Measurements from ENCODE around the gene KDM4F.

The KDM4F gene

DNA sequence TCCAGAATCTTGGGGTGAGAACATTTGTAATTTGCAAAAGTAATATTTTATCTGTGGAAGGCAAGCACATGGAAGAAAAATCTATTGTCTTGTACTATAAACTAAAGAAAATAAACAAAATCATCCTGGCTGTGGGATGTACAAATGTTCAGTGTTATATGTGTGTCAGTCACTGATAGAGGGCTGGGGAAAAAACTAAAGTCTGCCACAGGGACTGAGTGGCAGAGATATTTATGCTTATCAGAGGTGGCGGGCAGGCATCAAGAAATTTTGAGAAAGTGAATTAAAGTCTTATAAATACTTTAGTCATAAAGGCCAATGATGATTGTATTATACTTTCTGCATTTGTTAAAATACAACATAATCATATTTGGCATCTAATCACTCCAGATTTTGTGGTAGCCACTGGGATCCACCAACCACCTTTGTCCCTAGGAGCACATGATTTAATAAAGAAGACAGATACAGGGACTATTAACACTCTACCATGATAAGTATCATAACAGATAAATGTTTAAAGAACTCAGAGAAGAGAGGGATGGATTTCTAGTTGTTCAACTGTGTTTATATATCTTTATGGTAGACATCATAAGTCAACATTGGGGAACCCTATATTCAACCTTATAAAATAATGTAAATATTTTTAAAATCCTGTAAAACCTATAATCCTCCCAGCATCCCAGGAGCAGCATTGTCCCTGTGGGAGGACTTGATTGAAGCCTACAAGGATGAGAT, 37.8 kb downstream of the KDM4F start:
- TF ChIP-seq ZFP3 (CRISPR knock-in tag; IDR thresholded peaks at IDR 0.05): no peak
- no peak for TF ChIP-seq RARB (CRISPR knock-in tag; IDR thresholded peaks at IDR 0.05)
- TF ChIP-seq ZNF8 (CRISPR knock-in tag; IDR thresholded peaks at IDR 0.05): no peak
- no peak for TF ChIP-seq ARNTL (CRISPR knock-in tag; IDR thresholded peaks at IDR 0.05; ENCODE audit: borderline replicate concordance, low read depth)
- no peak for TF ChIP-seq PPARA (CRISPR knock-in tag; IDR thresholded peaks at IDR 0.05; ENCODE audit: borderline replicate concordance)
- no peak for TF ChIP-seq PATZ1 (CRISPR knock-in tag; IDR thresholded peaks at IDR 0.05; ENCODE audit: borderline replicate concordance)
- TF ChIP-seq, protein P1, sequence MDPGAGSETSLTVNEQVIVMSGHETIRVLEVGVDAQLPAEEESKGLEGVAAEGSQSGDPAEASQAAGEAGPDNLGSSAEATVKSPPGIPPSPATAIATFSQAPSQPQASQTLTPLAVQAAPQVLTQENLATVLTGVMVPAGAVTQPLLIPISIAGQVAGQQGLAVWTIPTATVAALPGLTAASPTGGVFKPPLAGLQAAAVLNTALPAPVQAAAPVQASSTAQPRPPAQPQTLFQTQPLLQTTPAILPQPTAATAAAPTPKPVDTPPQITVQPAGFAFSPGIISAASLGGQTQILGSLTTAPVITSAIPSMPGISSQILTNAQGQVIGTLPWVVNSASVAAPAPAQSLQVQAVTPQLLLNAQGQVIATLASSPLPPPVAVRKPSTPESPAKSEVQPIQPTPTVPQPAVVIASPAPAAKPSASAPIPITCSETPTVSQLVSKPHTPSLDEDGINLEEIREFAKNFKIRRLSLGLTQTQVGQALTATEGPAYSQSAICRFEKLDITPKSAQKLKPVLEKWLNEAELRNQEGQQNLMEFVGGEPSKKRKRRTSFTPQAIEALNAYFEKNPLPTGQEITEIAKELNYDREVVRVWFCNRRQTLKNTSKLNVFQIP (CRISPR knock-in tag; IDR thresholded peaks at IDR 0.05; ENCODE audit: borderline replicate concordance, low read depth): no peak
- TF ChIP-seq ESRRG (CRISPR knock-in tag; IDR thresholded peaks at IDR 0.05): no peak
- no peak for TF ChIP-seq BACH2 (CRISPR knock-in tag; IDR thresholded peaks at IDR 0.05; ENCODE audit: borderline replicate concordance)
- TF ChIP-seq GLIS3 (CRISPR knock-in tag; IDR thresholded peaks at IDR 0.05): no peak
- no peak for TF ChIP-seq TCF4 (CRISPR knock-in tag; IDR thresholded peaks at IDR 0.05; ENCODE audit: borderline replicate concordance)
- TF ChIP-seq CSDC2 (CRISPR knock-in tag; IDR thresholded peaks at IDR 0.05): no peak
- TF ChIP-seq ZFP30 (CRISPR knock-in tag; IDR thresholded peaks at IDR 0.05): no peak
- TF ChIP-seq ISL1 (CRISPR knock-in tag; IDR thresholded peaks at IDR 0.05): no peak
- TF ChIP-seq, protein P2, sequence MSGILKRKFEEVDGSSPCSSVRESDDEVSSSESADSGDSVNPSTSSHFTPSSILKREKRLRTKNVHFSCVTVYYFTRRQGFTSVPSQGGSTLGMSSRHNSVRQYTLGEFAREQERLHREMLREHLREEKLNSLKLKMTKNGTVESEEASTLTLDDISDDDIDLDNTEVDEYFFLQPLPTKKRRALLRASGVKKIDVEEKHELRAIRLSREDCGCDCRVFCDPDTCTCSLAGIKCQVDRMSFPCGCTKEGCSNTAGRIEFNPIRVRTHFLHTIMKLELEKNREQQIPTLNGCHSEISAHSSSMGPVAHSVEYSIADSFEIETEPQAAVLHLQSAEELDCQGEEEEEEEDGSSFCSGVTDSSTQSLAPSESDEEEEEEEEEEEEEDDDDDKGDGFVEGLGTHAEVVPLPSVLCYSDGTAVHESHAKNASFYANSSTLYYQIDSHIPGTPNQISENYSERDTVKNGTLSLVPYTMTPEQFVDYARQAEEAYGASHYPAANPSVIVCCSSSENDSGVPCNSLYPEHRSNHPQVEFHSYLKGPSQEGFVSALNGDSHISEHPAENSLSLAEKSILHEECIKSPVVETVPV (CRISPR knock-in tag; IDR thresholded peaks at IDR 0.05): no peak
- TF ChIP-seq ZC3H10 (CRISPR knock-in tag; IDR thresholded peaks at IDR 0.05): no peak
- no peak for TF ChIP-seq TSHZ2 (CRISPR knock-in tag; IDR thresholded peaks at IDR 0.05)
- no peak for TF ChIP-seq CREB5 (CRISPR knock-in tag; IDR thresholded peaks at IDR 0.05; ENCODE audit: low read depth)
- no peak for ATAC-seq

DNA sequence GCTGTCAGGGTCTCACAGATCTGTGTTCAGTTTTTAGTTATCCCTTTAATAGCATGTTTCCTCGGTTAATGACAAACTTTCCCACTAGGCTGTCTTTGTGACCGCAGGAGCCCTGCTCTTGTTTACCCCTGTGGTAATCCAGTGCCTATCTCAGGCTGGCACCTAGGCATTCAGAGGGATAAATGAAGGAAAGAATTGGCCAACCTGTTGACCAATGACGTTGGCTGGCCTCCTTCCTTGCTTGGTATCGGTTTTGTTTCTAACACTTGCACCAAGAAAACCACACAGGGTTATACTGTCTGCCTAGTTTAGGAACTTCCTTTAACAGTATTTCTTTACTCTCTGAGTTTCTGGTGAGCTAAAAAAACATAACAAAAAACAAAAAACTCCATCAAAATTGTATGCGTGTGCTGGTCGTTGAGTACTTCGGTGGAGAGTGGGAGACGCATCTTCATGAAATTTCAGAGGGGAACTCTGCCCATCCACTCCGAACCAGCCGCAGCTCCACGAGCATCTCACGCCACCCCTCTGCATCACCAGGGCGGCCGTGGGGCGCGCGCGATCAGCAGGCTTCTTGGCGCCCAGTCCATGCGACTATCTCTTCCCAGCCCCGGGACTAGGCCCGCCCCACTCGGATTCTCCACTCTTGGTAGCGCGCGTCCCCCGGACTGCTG, 39.9 kb downstream of the KDM4F start:
- ATAC-seq: peak; percentile 47
- TF ChIP-seq ZC3H10 (CRISPR knock-in tag; IDR thresholded peaks at IDR 0.05): no peak
- no peak for TF ChIP-seq ZNF8 (CRISPR knock-in tag; IDR thresholded peaks at IDR 0.05)
- no peak for TF ChIP-seq ZNF70 (CRISPR knock-in tag; IDR thresholded peaks at IDR 0.05)
- TF ChIP-seq PATZ1 (CRISPR knock-in tag; IDR thresholded peaks at IDR 0.05; ENCODE audit: borderline replicate concordance): no peak
- TF ChIP-seq CREB5 (CRISPR knock-in tag; IDR thresholded peaks at IDR 0.05; ENCODE audit: low read depth): no peak
- TF ChIP-seq, protein P1 (CRISPR knock-in tag; IDR thresholded peaks at IDR 0.05; ENCODE audit: borderline replicate concordance, low read depth): no peak
- no peak for TF ChIP-seq RARB (CRISPR knock-in tag; IDR thresholded peaks at IDR 0.05)
- no peak for TF ChIP-seq BACH2 (CRISPR knock-in tag; IDR thresholded peaks at IDR 0.05; ENCODE audit: borderline replicate concordance)
- TF ChIP-seq CSDC2 (CRISPR knock-in tag; IDR thresholded peaks at IDR 0.05): no peak
- no peak for TF ChIP-seq TOX (CRISPR knock-in tag; IDR thresholded peaks at IDR 0.05; ENCODE audit: borderline replicate concordance)
- TF ChIP-seq ISL1 (CRISPR knock-in tag; IDR thresholded peaks at IDR 0.05): no peak
- TF ChIP-seq ZFP3 (CRISPR knock-in tag; IDR thresholded peaks at IDR 0.05): no peak
- TF ChIP-seq ZNF565 (CRISPR knock-in tag; conservative IDR thresholded peaks at IDR 0.05; ENCODE audit: low read depth): no peak
- no peak for TF ChIP-seq ESRRG (CRISPR knock-in tag; IDR thresholded peaks at IDR 0.05)
- TF ChIP-seq ARNTL (CRISPR knock-in tag; IDR thresholded peaks at IDR 0.05; ENCODE audit: borderline replicate concordance, low read depth): no peak
